CD14-positive monocyte (primary cell): Measurements from ENCODE around the gene PIP5K1B. TPM values are rescaled to one million over a fixed set of nuclear protein-coding genes. Genes with fewer than 3 reads are reported as not detected.

Source experiments
- DNase-seq, 3 donors: peaks; one replicate each; pipeline ENCODE4 v3.0.0-alpha.2; 2011 to 2022
- H2AFZ ChIP-seq: 2 replicates; pipeline ENCODE4 v1.6.0; 2012; ENCODE audit warnings: mild to moderate bottlenecking, low read depth, low read length, inconsistent platforms; ENCODE audit not compliant: insufficient read depth, poor library complexity, severe bottlenecking
- H3K27ac ChIP-seq, 2 donors: 1 replicate in 1 of 2; 2 replicates in 1 of 2; pipeline ENCODE4 v1.5.1; 2012 to 2013; ENCODE audit warnings: low read length in 2 of 2, control low read depth in 1 of 2, inconsistent platforms in 1 of 2, low read depth in 1 of 2, mild to moderate bottlenecking in 1 of 2
- H3K27me3 ChIP-seq, 2 donors: one replicate each; pipeline versions ENCODE4 v1.6.0 to v1.6.1; 2011 to 2013; ENCODE audit warnings: low read length in 2 of 2; ENCODE audit not compliant: control insufficient read depth in 2 of 2, insufficient read depth in 2 of 2
- H3K36me3 ChIP-seq, 2 donors: replicated peaks in 1 of 2; 1 replicate in 1 of 2; 2 replicates in 1 of 2; pipeline versions ENCODE4 v1.5.1 to v1.6.1; 2012 to 2013; ENCODE audit warnings: low read length in 2 of 2, control low read depth in 1 of 2, inconsistent platforms in 1 of 2, mild to moderate bottlenecking in 1 of 2; ENCODE audit not compliant: insufficient read depth in 2 of 2, control insufficient read depth in 1 of 2
- H3K4me1 ChIP-seq, 2 donors: 1 replicate in 1 of 2; 2 replicates in 1 of 2; pipeline versions ENCODE4 v1.5.1 to v1.6.1; 2012 to 2013; ENCODE audit warnings: low read length in 2 of 2, control low read depth in 1 of 2, inconsistent platforms in 1 of 2, mild to moderate bottlenecking in 1 of 2, moderate library complexity in 1 of 2; ENCODE audit not compliant: insufficient read depth in 2 of 2, control insufficient read depth in 1 of 2
- H3K4me2 ChIP-seq: replicated peaks from 2 replicates; pipeline ENCODE3; 2012; ENCODE audit warnings: low read length, moderate library complexity, mild to moderate bottlenecking; ENCODE audit not compliant: poor library complexity, severe bottlenecking; ENCODE audit errors: extremely low read depth
- H3K4me3 ChIP-seq, 3 experiments: fragments of 200-600 bp in 1 of 3; sonication (generic) in 1 of 3; replicated peaks in 1 of 3; 1 replicate in 2 of 3; 2 replicates in 1 of 3; pipeline ENCODE4 v1.5.1; 2011 to 2013; ENCODE audit warnings: low read length in 3 of 3, mild to moderate bottlenecking in 3 of 3, control low read depth in 2 of 3, low read depth in 2 of 3, inconsistent platforms in 1 of 3, moderate library complexity in 1 of 3
- H3K79me2 ChIP-seq: 2 replicates; pipeline ENCODE4 v1.6.0; 2012; ENCODE audit warnings: mild to moderate bottlenecking, control low read depth, inconsistent platforms, low read length, moderate library complexity; ENCODE audit not compliant: insufficient read depth
- H3K9ac ChIP-seq: 2 replicates; pipeline ENCODE4 v1.6.0; 2017; ENCODE audit warnings: low read length, mild to moderate bottlenecking; ENCODE audit not compliant: insufficient read depth, poor library complexity, severe bottlenecking
- H3K9me3 ChIP-seq, 2 donors: replicated peaks in 1 of 2; 1 replicate in 1 of 2; 2 replicates in 1 of 2; pipeline versions ENCODE4 v1.5.1 to v1.6.1; 2012 to 2013; ENCODE audit warnings: low read length in 2 of 2, control low read depth in 1 of 2; ENCODE audit not compliant: control insufficient read depth in 1 of 2, insufficient read depth in 1 of 2
- H4K20me1 ChIP-seq: 2 replicates; pipeline ENCODE4 v1.6.0; 2012; ENCODE audit warnings: mild to moderate bottlenecking, low read length, control low read depth, moderate library complexity; ENCODE audit not compliant: insufficient read depth
- H3K27ac Mint-ChIP-seq, 7 donors: one replicate each; pipeline ENCODE4 v1.8.0; 2020; ENCODE audit warnings: mild to moderate bottlenecking in 7 of 7, mixed read lengths in 7 of 7, moderate library complexity in 6 of 7, inconsistent platforms in 2 of 7
- H3K27me3 Mint-ChIP-seq, 3 donors: one replicate each; pipeline ENCODE4 v1.8.0; 2021 to 2022; ENCODE audit warnings: low read depth in 3 of 3, mild to moderate bottlenecking in 3 of 3, mixed read lengths in 3 of 3, moderate library complexity in 3 of 3, inconsistent platforms in 1 of 3
- H3K36me3 Mint-ChIP-seq, 2 donors: one replicate each; pipeline ENCODE4 v1.8.0; 2020; ENCODE audit warnings: mixed read lengths in 2 of 2, inconsistent platforms in 1 of 2, mild to moderate bottlenecking in 1 of 2
- H3K4me1 Mint-ChIP-seq: one replicate; pipeline ENCODE4 v1.8.0; 2020; ENCODE audit warnings: mild to moderate bottlenecking, mixed read lengths
- H3K4me3 Mint-ChIP-seq, 2 donors: one replicate each; pipeline ENCODE4 v1.8.0; 2020; ENCODE audit warnings: mild to moderate bottlenecking in 2 of 2, mixed read lengths in 2 of 2, moderate library complexity in 1 of 2
- H3K9me3 Mint-ChIP-seq, 7 donors: one replicate each; pipeline ENCODE4 v1.8.0; 2020 to 2022; ENCODE audit warnings: mixed read lengths in 7 of 7, mild to moderate bottlenecking in 6 of 7, moderate library complexity in 6 of 7, inconsistent platforms in 2 of 7
- WGBS: methylation state at CpG from one replicate; pipeline ENCODE4 v1.1.5; 2013; ENCODE audit warnings: missing lambda C conversion rate; ENCODE audit not compliant: insufficient coverage; 5-methylcytosine and 5-hydroxymethylcytosine counted together
- intact Hi-C, 2 donors: fragments of 100-400 bp; cut with micrococcal nuclease; formaldehyde crosslinking; loops; one replicate each; pipeline versions ENCODE4 v1.15.0 to v1.15.1; 2023
- polyA plus RNA-seq, 3 donors: library from polyadenylated mRNA; depleted of rRNA in 1 of 3; unstranded in 2 of 3; stranded (reverse) in 1 of 3; fragments of 300-500 nt in 2 of 3; fragments of >200 nt in 1 of 3; fragmentation: Illumina TruSeq in 2 of 3; gene quantifications; 1 replicate in 2 of 3; 2 replicates in 1 of 3; pipeline ENCODE4 v1.2.3, GENCODE V29; 2012 to 2021
- TF ChIP-seq, protein P1 (sequence below): fragments of 200-600 bp; IDR thresholded peaks from one replicate; pipeline ENCODE4 v1.8.0; 2022; ENCODE audit warnings: antibody characterized with exemption, mild to moderate bottlenecking

Gene PIP5K1B
- polyA plus RNA-seq, 3 donors: 0.18 to 4.1 (median 0.87) TPM

DNA sequence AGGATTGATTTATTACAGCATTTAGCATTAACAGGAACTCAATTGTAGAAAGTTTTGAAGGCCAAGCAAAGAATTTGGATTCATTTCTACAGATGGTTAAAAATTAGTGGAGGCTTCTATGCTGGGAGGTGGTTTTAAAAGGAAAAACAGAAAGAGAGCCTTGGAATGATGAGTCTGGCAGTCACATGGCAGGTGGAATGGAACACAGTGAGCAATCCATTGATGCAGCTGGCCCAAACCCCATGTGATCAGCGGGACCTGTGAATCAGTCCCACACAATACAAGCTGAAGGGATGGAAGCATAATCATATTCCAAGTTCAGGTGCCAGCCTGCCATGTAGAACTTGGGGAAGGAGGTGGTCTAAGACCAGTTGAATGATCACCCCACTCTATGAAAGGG, 147.9 kb downstream of the PIP5K1B start:
- H3K9me3 Mint-ChIP-seq: peaks cover 0 to 2% (median 0%) of the 10 kb centered on the region in 7 donors
- no peak for DNase-seq

DNA sequence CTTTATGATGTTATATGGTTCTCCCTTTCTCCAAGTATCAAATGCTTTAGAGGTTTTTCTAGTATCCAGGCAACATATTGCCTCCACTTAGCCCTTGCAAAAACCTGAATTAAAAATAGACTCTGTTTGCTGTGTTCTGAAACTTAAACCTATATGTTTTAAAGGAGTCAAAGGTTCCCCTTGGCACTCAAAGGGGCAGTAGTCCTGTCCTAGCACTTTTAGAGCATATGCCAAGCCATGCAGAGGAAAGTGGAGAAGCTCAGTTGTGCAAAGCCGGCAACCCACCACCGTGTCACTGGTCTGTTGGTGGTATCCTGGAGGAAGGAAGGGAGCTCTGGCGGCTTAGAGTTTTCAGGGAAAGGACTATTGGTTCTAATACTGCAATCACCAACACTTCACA, 154.3 kb downstream of the PIP5K1B start:
- no peaks in the 10 kb centered on the region for H4K20me1 ChIP-seq
- no peak overlapping the region for H3K9ac ChIP-seq
- H3K27me3 ChIP-seq: no peaks in the 10 kb centered on the region
- no peak overlapping the region for H2AFZ ChIP-seq
- Mint-ChIP-seq H3K36me3 (peaks cover 0 to 6% of the 10 kb centered on the region in 2 donors), H3K9me3 (no peaks in the 10 kb centered on the region), H3K4me3 (no peak overlapping the region), H3K4me1 (peaks cover 7% of the 10 kb centered on the region), H3K27ac (no peak overlapping the region), H3K27me3 (peaks cover 0 to 1% (median 0%) of the 10 kb centered on the region in 3 donors)
- DNase-seq: no peak
- H3K79me2 ChIP-seq: no peaks in the 10 kb centered on the region
- H3K4me2 ChIP-seq: no peak overlapping the region
- no peak overlapping the region for H3K4me3 ChIP-seq
- intact Hi-C loops: no loop called here
- TF ChIP-seq, protein P1, sequence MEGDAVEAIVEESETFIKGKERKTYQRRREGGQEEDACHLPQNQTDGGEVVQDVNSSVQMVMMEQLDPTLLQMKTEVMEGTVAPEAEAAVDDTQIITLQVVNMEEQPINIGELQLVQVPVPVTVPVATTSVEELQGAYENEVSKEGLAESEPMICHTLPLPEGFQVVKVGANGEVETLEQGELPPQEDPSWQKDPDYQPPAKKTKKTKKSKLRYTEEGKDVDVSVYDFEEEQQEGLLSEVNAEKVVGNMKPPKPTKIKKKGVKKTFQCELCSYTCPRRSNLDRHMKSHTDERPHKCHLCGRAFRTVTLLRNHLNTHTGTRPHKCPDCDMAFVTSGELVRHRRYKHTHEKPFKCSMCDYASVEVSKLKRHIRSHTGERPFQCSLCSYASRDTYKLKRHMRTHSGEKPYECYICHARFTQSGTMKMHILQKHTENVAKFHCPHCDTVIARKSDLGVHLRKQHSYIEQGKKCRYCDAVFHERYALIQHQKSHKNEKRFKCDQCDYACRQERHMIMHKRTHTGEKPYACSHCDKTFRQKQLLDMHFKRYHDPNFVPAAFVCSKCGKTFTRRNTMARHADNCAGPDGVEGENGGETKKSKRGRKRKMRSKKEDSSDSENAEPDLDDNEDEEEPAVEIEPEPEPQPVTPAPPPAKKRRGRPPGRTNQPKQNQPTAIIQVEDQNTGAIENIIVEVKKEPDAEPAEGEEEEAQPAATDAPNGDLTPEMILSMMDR: no peak
- no peaks in the 10 kb centered on the region for H3K9me3 ChIP-seq
- WGBS: no CpG with 5 or more reads among the region's 3 CpGs
- no peak overlapping the region for H3K27ac ChIP-seq
- no peaks in the 10 kb centered on the region for H3K36me3 ChIP-seq
- H3K4me1 ChIP-seq: no peaks in the 10 kb centered on the region

More for the DNA sequence above, 147.9 kb downstream of the PIP5K1B start:
- Mint-ChIP-seq H3K27ac (no peak overlapping the region), H3K36me3 (peaks cover 0 to 10% of the 10 kb centered on the region in 2 donors), H3K27me3 (peaks cover 0 to 3% (median 0%) of the 10 kb centered on the region in 3 donors), H3K4me1 (peaks cover 7% of the 10 kb centered on the region), H3K4me3 (no peak overlapping the region)
- Histone ChIP-seq H3K4me1 (no peaks in the 10 kb centered on the region), H3K27ac (no peak overlapping the region), H3K4me2 (no peak overlapping the region), H3K79me2 (no peaks in the 10 kb centered on the region), H3K4me3 (no peak overlapping the region), H2AFZ (no peak overlapping the region), H3K36me3 (no peaks in the 10 kb centered on the region), H3K27me3 (no peaks in the 10 kb centered on the region), H4K20me1 (no peaks in the 10 kb centered on the region), H3K9me3 (no peaks in the 10 kb centered on the region), H3K9ac (no peak overlapping the region)
- intact Hi-C loops: no loop called here
- no CpG with 5 or more reads among the region's 1 CpG for WGBS
- TF ChIP-seq, protein P1: no peak
